ENCODE results near the gene PGAP6.
"Not testable (repeated sequence)": the region's sequence is repeated elsewhere in the genome, so short reads cannot be mapped to it uniquely, and the experiment has no call there.

PGAP6 gene
- 34.3 to 94.6 (median 45.7) reads per million in 9 experiments for total RNA-seq

- H3K4me1 Mint-ChIP-seq (ENCODE audit: low read depth in 2 of 2), result peaks cover 20 to 22% of the 10 kb centered on the region in 2 donors
- no peaks in the 10 kb centered on the region for H3K9me3 Mint-ChIP-seq
- no peaks in the 10 kb centered on the region for H3K27me3 Mint-ChIP-seq
- peak within 1 kb of the TSS; percentile 75 to 76 for H3K4me3 Mint-ChIP-seq
- H3K27ac Mint-ChIP-seq, result peak within 1 kb of the TSS in 1 of 2 donors; percentile 3
- ATAC-seq (replicated peaks) (peak; percentile 65), DNase-seq (peak in 2 of 3 experiments; percentile 41 to 55)
- peaks cover 6% of the 10 kb centered on the region for H3K36me3 Mint-ChIP-seq (ENCODE audit: insufficient read depth)
Measured at GRCh38 chr16:381789-382717, at the start of gene PGAP6. Gene PGAP6 (minus strand): TSS chr16:381978. CDS start chr16:381821, 157 bp downstream.

- H3K36me3 Mint-ChIP-seq (ENCODE audit: insufficient read depth), result peaks cover 21% of the 10 kb centered on the region
- DNase-seq, result no peak
- peaks cover 24 to 38% of the 10 kb centered on the region in 2 donors for H3K4me1 Mint-ChIP-seq (ENCODE audit: low read depth in 2 of 2)
- H3K9me3 Mint-ChIP-seq, result no peaks in the 10 kb centered on the region
- ATAC-seq (replicated peaks), result no peak
- H3K4me3 Mint-ChIP-seq, result no peak overlapping the region
- H3K27ac Mint-ChIP-seq, result no peak overlapping the region
- H3K27me3 Mint-ChIP-seq, result no peaks in the 10 kb centered on the region
Measured at GRCh38 chr16:430904-431303, 49.1 kb upstream of the PGAP6 start.

GRCh38 chr16:427250-427649 is 45.5 kb upstream of the PGAP6 start:
- peak overlapping the region; percentile 20 to 74 for H3K27ac Mint-ChIP-seq
- no peak for DNase-seq

GRCh38 chr16:426906-427249 is 45.1 kb upstream of the PGAP6 start:
- H3K36me3 Mint-ChIP-seq (ENCODE audit: insufficient read depth), result peaks cover 23% of the 10 kb centered on the region
- H3K4me1 Mint-ChIP-seq (ENCODE audit: low read depth in 2 of 2), result peaks cover 26 to 43% of the 10 kb centered on the region in 2 donors
- no peaks in the 10 kb centered on the region for H3K9me3 Mint-ChIP-seq
- H3K27me3 Mint-ChIP-seq, result no peaks in the 10 kb centered on the region
- H3K27ac Mint-ChIP-seq, result peak overlapping the region; percentile 20 to 74
- no peak for DNase-seq
- no peak for ATAC-seq (replicated peaks)
- peak overlapping the region; percentile 76 to 81 for H3K4me3 Mint-ChIP-seq

More at GRCh38 chr16:427250-427649, 45.5 kb upstream of the PGAP6 start:
- Mint-ChIP-seq H3K27me3 (no peaks in the 10 kb centered on the region), H3K4me1 (ENCODE audit: low read depth in 2 of 2) (peaks cover 26 to 43% of the 10 kb centered on the region in 2 donors), H3K4me3 (peak overlapping the region; percentile 76 to 81), H3K9me3 (no peaks in the 10 kb centered on the region), H3K36me3 (ENCODE audit: insufficient read depth) (peaks cover 23% of the 10 kb centered on the region)
- ATAC-seq (replicated peaks), result no peak

- peak overlapping the region; percentile 76 to 81 for H3K4me3 Mint-ChIP-seq
- no peaks in the 10 kb centered on the region for H3K9me3 Mint-ChIP-seq
- peaks cover 20% of the 10 kb centered on the region for H3K36me3 Mint-ChIP-seq (ENCODE audit: insufficient read depth)
- ATAC-seq (replicated peaks), result no peak
- DNase-seq, result no peak
- H3K27ac Mint-ChIP-seq, result peak overlapping the region; percentile 20 to 74
- no peaks in the 10 kb centered on the region for H3K27me3 Mint-ChIP-seq
- H3K4me1 Mint-ChIP-seq (ENCODE audit: low read depth in 2 of 2), result peaks cover 26 to 43% of the 10 kb centered on the region in 2 donors
Measured at GRCh38 chr16:426115-426905, 44.5 kb upstream of the PGAP6 start.

GRCh38 chr16:425740-426114 is 43.9 kb upstream of the PGAP6 start:
- peak in 2 of 3 experiments; percentile 36 to 48 for DNase-seq
- Mint-ChIP-seq H3K4me3 (peak overlapping the region; percentile 85), H3K27ac (peak overlapping the region; percentile 90 to 93), H3K36me3 (ENCODE audit: insufficient read depth) (peaks cover 19% of the 10 kb centered on the region), H3K27me3 (no peaks in the 10 kb centered on the region), H3K9me3 (no peaks in the 10 kb centered on the region), H3K4me1 (ENCODE audit: low read depth in 2 of 2) (peaks cover 24 to 39% of the 10 kb centered on the region in 2 donors)
- ATAC-seq (replicated peaks), result peak; percentile 64

GRCh38 chr16:425082-425718 is 43.4 kb upstream of the PGAP6 start, which contains the start of gene RAB11FIP3:
Gene RAB11FIP3 (plus strand): TSS chr16:425649. CDS start chr16:426007, 358 bp downstream.
- Mint-ChIP-seq H3K4me3 (peak within 1 kb of the TSS; percentile 85), H3K9me3 (no peaks in the 10 kb centered on the region), H3K4me1 (ENCODE audit: low read depth in 2 of 2) (peaks cover 24 to 39% of the 10 kb centered on the region in 2 donors), H3K27me3 (no peaks in the 10 kb centered on the region), H3K36me3 (ENCODE audit: insufficient read depth) (peaks cover 19% of the 10 kb centered on the region), H3K27ac (peak within 1 kb of the TSS; percentile 90 to 93)
- ATAC-seq (replicated peaks), result peak; percentile 87
- DNase-seq, result peak; percentile 73 to 82 (median 78)

GRCh38 chr16:424623-425081 is 42.9 kb upstream of the PGAP6 start:
- ATAC-seq (replicated peaks) (no peak), DNase-seq (no peak)
- H3K27ac Mint-ChIP-seq, result peak overlapping the region; percentile 90 to 93
- no peaks in the 10 kb centered on the region for H3K27me3 Mint-ChIP-seq
- H3K9me3 Mint-ChIP-seq, result no peaks in the 10 kb centered on the region
- peak overlapping the region; percentile 85 for H3K4me3 Mint-ChIP-seq
- peaks cover 19% of the 10 kb centered on the region for H3K36me3 Mint-ChIP-seq (ENCODE audit: insufficient read depth)
- H3K4me1 Mint-ChIP-seq (ENCODE audit: low read depth in 2 of 2), result peaks cover 22 to 35% of the 10 kb centered on the region in 2 donors

GRCh38 chr16:424033-424622 is 42.4 kb upstream of the PGAP6 start:
- Mint-ChIP-seq H3K36me3 (ENCODE audit: insufficient read depth) (peaks cover 15% of the 10 kb centered on the region), H3K9me3 (no peaks in the 10 kb centered on the region)
- DNase-seq, result no peak

GRCh38 chr16:422179-422578 is 40.4 kb upstream of the PGAP6 start:
- H3K27me3 Mint-ChIP-seq; H3K9me3 Mint-ChIP-seq; ATAC-seq (replicated peaks); H3K36me3 Mint-ChIP-seq (ENCODE audit: insufficient read depth); H3K4me3 Mint-ChIP-seq; H3K27ac Mint-ChIP-seq; DNase-seq: not testable (repeated sequence)
- peaks cover 8 to 15% of the 10 kb centered on the region in 2 donors for H3K4me1 Mint-ChIP-seq (ENCODE audit: low read depth in 2 of 2)

More at GRCh38 chr16:424033-424622, 42.4 kb upstream of the PGAP6 start:
- H3K4me3 Mint-ChIP-seq, result peak overlapping the region; percentile 85
- peaks cover 22 to 34% of the 10 kb centered on the region in 2 donors for H3K4me1 Mint-ChIP-seq (ENCODE audit: low read depth in 2 of 2)
- ATAC-seq (replicated peaks), result no peak
- H3K27ac Mint-ChIP-seq, result peak overlapping the region; percentile 90 to 93
- no peaks in the 10 kb centered on the region for H3K27me3 Mint-ChIP-seq

GRCh38 chr16:415170-415498 is 33.4 kb upstream of the PGAP6 start:
- ATAC-seq (replicated peaks), result not testable (repeated sequence)

GRCh38 chr16:414395-415169 is 32.8 kb upstream of the PGAP6 start:
- DNase-seq, result no peak
- Mint-ChIP-seq H3K27ac (no peak overlapping the region), H3K36me3 (ENCODE audit: insufficient read depth) (no peaks in the 10 kb centered on the region), H3K4me3 (no peak overlapping the region), H3K27me3 (no peaks in the 10 kb centered on the region), H3K4me1 (ENCODE audit: low read depth in 2 of 2) (no peaks in the 10 kb centered on the region), H3K9me3 (no peaks in the 10 kb centered on the region)
- no peak for ATAC-seq (replicated peaks)

More at GRCh38 chr16:415170-415498, 33.4 kb upstream of the PGAP6 start:
- not testable (repeated sequence) for H3K4me3 Mint-ChIP-seq; H3K27me3 Mint-ChIP-seq; H3K9me3 Mint-ChIP-seq; H3K27ac Mint-ChIP-seq; DNase-seq; H3K4me1 Mint-ChIP-seq (ENCODE audit: low read depth in 2 of 2); H3K36me3 Mint-ChIP-seq (ENCODE audit: insufficient read depth)
